PC-9 (cell line): ENCODE results near the gene PLXND1. TPM values are rescaled to one million over a fixed set of nuclear protein-coding genes. Genes with fewer than 3 reads are reported as not detected.

Experiments
- BruUV-seq: library from RNA; stranded (reverse); fragments of 400-500 nt; replicated peaks from 2 replicates; lab custom pipeline; 2021; lab: Mats Ljungman, UMichigan
- CTCF ChIA-PET: fragments of 300-600 bp; sonication (Branson Sonifier 250); formaldehyde crosslinking; loops from one replicate; lab custom pipeline; 2022; ENCODE audit warnings: antibody characterized with exemption; lab: Charles Lee
- POLR2A ChIA-PET: fragments of 300-600 bp; sonication (Branson Sonifier 250); formaldehyde crosslinking; loops from one replicate; lab custom pipeline; 2022; ENCODE audit warnings: antibody characterized with exemption; ENCODE audit not compliant: unreplicated experiment; lab: Charles Lee
- DNase-seq, 2 experiments: peaks; one replicate each; pipeline versions ENCODE4 v3.0.0 to v3.0.0-alpha.2; 2015 to 2022; ENCODE audit warnings: mixed read lengths in 1 of 2
- H2AFZ ChIP-seq: fragments of 200-600 bp; sonication (generic); 2 replicates; pipeline ENCODE4 v1.8.1; 2017; ENCODE audit warnings: antibody characterized with exemption
- H3F3A ChIP-seq: fragments of 200-600 bp; sonication (generic); 2 replicates; pipeline ENCODE4 v1.8.1; 2017; ENCODE audit warnings: antibody characterized with exemption, mild to moderate bottlenecking, low read depth; ENCODE audit not compliant: insufficient read depth
- H3K27ac ChIP-seq: fragments of 200-600 bp; sonication (generic); 2 replicates; pipeline ENCODE4 v1.6.1; 2016; ENCODE audit warnings: mixed run types
- H3K27me3 ChIP-seq: fragments of 200-600 bp; sonication (generic); 2 replicates; pipeline ENCODE4 v1.6.1; 2016; ENCODE audit warnings: low read depth, mixed run types; ENCODE audit not compliant: insufficient read depth
- H3K36me3 ChIP-seq: fragments of 200-600 bp; sonication (generic); 2 replicates; pipeline ENCODE4 v1.6.1; 2016; ENCODE audit warnings: low read depth, mixed run types
- H3K4me1 ChIP-seq: fragments of 200-600 bp; sonication (generic); replicated peaks from 2 replicates; pipeline ENCODE4 v1.6.1; 2016; ENCODE audit warnings: mixed run types; ENCODE audit not compliant: insufficient read depth
- H3K4me2 ChIP-seq: fragments of 200-600 bp; sonication (generic); 2 replicates; pipeline ENCODE4 v1.6.1; 2017; ENCODE audit warnings: mixed run types
- H3K4me3 ChIP-seq: fragments of 200-600 bp; sonication (generic); 2 replicates; pipeline ENCODE4 v1.6.1; 2016; ENCODE audit warnings: mixed run types
- H3K79me2 ChIP-seq: fragments of 200-600 bp; sonication (generic); 2 replicates; pipeline ENCODE4 v1.6.1; 2017; ENCODE audit warnings: low read depth, mixed run types
- H3K9me2 ChIP-seq: fragments of 200-600 bp; sonication (generic); 2 replicates; pipeline ENCODE4 v1.8.1; 2017; ENCODE audit warnings: mild to moderate bottlenecking; ENCODE audit not compliant: insufficient read depth
- H3K9me3 ChIP-seq: fragments of 200-600 bp; sonication (generic); 2 replicates; pipeline ENCODE4 v1.8.1; 2016; ENCODE audit warnings: low read depth; ENCODE audit not compliant: insufficient read depth
- H4K20me1 ChIP-seq: fragments of 200-600 bp; sonication (generic); 2 replicates; pipeline ENCODE4 v1.8.1; 2017; ENCODE audit not compliant: insufficient read depth
- EZH2 ChIP-seq: fragments of 200-600 bp; sonication (generic); IDR thresholded peaks from 2 replicates; pipeline ENCODE4 v1.8.0; 2017; ENCODE audit warnings: antibody characterized with exemption, low read depth
- intact Hi-C: fragments of 100-400 bp; cut with micrococcal nuclease; formaldehyde crosslinking; loops from one replicate; pipeline ENCODE4 v1.10.0; 2022; ENCODE audit not compliant: unreplicated experiment
- total RNA-seq: library from RNA; stranded (reverse); gene quantifications from 2 replicates; pipeline ENCODE4 v1.2.3, GENCODE V29; 2021
- TF ChIP-seq, protein P1 (sequence below): fragments of 200-600 bp; sonication (generic); conservative IDR thresholded peaks from 2 replicates; pipeline ENCODE4 v1.6.1; 2017; ENCODE audit warnings: mixed run types, antibody characterized with exemption, mild to moderate bottlenecking, moderate library complexity

The PLXND1 gene
- total RNA-seq, 1 experiment from 2014 or later, result 44.4 TPM

GRCh38 chr3:129633751-129634481 is 27.4 kb upstream of the PLXND1 start:
- peak; percentile 28 to 62 for DNase-seq
- no peaks in the 10 kb centered on the region for H3K27me3 ChIP-seq
- intact Hi-C loops, result no loop called here
- ChIA-PET CTCF (no interaction called here), POLR2A (interaction anchor here (0.6 kb wide), 1 partner anchor 260 kb away, joined by 3 read pairs; the partner anchor contains the start of gene TMCC1)
- no peak overlapping the region for H2AFZ ChIP-seq
- H3K27ac ChIP-seq, result no peak overlapping the region
- peaks cover 21% of the 10 kb centered on the region; the same call in 1 of the 2 replicates for H3F3A ChIP-seq
- no peaks in the 10 kb centered on the region for H3K9me2 ChIP-seq
- H3K9me3 ChIP-seq, result no peaks in the 10 kb centered on the region
- H3K36me3 ChIP-seq, result no peaks in the 10 kb centered on the region
- no peak overlapping the region for H3K4me3 ChIP-seq
- H3K4me2 ChIP-seq, result peak overlapping the region; percentile 20; the same call in 1 of the 2 replicates
- TF ChIP-seq EZH2, result no peak
- TF ChIP-seq, protein P1, sequence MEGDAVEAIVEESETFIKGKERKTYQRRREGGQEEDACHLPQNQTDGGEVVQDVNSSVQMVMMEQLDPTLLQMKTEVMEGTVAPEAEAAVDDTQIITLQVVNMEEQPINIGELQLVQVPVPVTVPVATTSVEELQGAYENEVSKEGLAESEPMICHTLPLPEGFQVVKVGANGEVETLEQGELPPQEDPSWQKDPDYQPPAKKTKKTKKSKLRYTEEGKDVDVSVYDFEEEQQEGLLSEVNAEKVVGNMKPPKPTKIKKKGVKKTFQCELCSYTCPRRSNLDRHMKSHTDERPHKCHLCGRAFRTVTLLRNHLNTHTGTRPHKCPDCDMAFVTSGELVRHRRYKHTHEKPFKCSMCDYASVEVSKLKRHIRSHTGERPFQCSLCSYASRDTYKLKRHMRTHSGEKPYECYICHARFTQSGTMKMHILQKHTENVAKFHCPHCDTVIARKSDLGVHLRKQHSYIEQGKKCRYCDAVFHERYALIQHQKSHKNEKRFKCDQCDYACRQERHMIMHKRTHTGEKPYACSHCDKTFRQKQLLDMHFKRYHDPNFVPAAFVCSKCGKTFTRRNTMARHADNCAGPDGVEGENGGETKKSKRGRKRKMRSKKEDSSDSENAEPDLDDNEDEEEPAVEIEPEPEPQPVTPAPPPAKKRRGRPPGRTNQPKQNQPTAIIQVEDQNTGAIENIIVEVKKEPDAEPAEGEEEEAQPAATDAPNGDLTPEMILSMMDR, result no peak
- H4K20me1 ChIP-seq, result no peaks in the 10 kb centered on the region
- peaks cover 3% of the 10 kb centered on the region for H3K79me2 ChIP-seq
- H3K4me1 ChIP-seq, result peaks cover 22% of the 10 kb centered on the region
- BruUV-seq, result no TSS peak

GRCh38 chr3:129632977-129633376 is 26.5 kb upstream of the PLXND1 start:
- no peaks in the 10 kb centered on the region for H3K36me3 ChIP-seq
- TF ChIP-seq EZH2, result no peak
- TF ChIP-seq, protein P1, result no peak
- H3K27me3 ChIP-seq, result no peaks in the 10 kb centered on the region
- H3K4me2 ChIP-seq, result no peak overlapping the region
- CTCF ChIA-PET, result no interaction called here
- H3F3A ChIP-seq, result peaks cover 30% of the 10 kb centered on the region; the same call in 1 of the 2 replicates
- no peaks in the 10 kb centered on the region for H4K20me1 ChIP-seq
- intact Hi-C loops, result no loop called here
- peaks cover 31% of the 10 kb centered on the region for H3K4me1 ChIP-seq
- H3K4me3 ChIP-seq, result no peak overlapping the region
- no peak overlapping the region for H3K27ac ChIP-seq
- no peaks in the 10 kb centered on the region for H3K9me2 ChIP-seq
- no TSS peak for BruUV-seq
- POLR2A ChIA-PET, result interaction anchor here (0.6 kb wide), 1 partner anchor 26 kb away, joined by 3 read pairs; no protein-coding TSS in a partner anchor
- no peaks in the 10 kb centered on the region for H3K9me3 ChIP-seq
- DNase-seq, result peak in 1 of 2 experiments; percentile 15
- peaks cover 6% of the 10 kb centered on the region for H3K79me2 ChIP-seq
- H2AFZ ChIP-seq, result no peak overlapping the region

- BruUV-seq, result no TSS peak
- Histone ChIP-seq H3K27ac (no peak overlapping the region), H3K36me3 (no peaks in the 10 kb centered on the region), H2AFZ (no peak overlapping the region), H3K4me1 (peaks cover 31% of the 10 kb centered on the region), H3K9me3 (no peaks in the 10 kb centered on the region), H3K27me3 (no peaks in the 10 kb centered on the region), H3K79me2 (peaks cover 6% of the 10 kb centered on the region), H3F3A (peaks cover 33% of the 10 kb centered on the region; the same call in 1 of the 2 replicates), H3K4me2 (no peak overlapping the region), H3K9me2 (no peaks in the 10 kb centered on the region), H3K4me3 (no peak overlapping the region), H4K20me1 (no peaks in the 10 kb centered on the region)
- intact Hi-C loops, result no loop called here
- ChIA-PET CTCF (interaction anchor here (0.6 kb wide), 1 partner anchor 140 kb away, joined by 5 read pairs; no protein-coding TSS in a partner anchor), POLR2A (interaction anchor here (0.6 kb wide), 1 partner anchor 26 kb away, joined by 3 read pairs; no protein-coding TSS in a partner anchor)
- peak in 1 of 2 experiments; percentile 3 for DNase-seq
- no peak for TF ChIP-seq EZH2
- TF ChIP-seq, protein P1, result no peak
Measured at GRCh38 chr3:129632556-129632955, 26.1 kb upstream of the PLXND1 start.
